SK-N-SH (cell line): ENCODE data around the gene P2RX2. TPM values are rescaled to one million over a fixed set of nuclear protein-coding genes. Genes with fewer than 3 reads are reported as not detected.

ENCODE experiments used
- CTCF ChIA-PET: fragments of 300-600, 350-600 bp; formaldehyde crosslinking; extraction: SDS; loops from one replicate; lab custom pipeline; 2021; lab: Yijun Ruan, JAX
- POLR2A ChIA-PET: fragments of 350-600 bp; sonication (Branson Sonifier 250); formaldehyde crosslinking; extraction: SDS; loops from one replicate; lab custom pipeline; 2020; ENCODE audit warnings: antibody characterized with exemption, inconsistent platforms; lab: Yijun Ruan, JAX
- DNase-seq: peaks from one replicate; pipeline ENCODE4 v3.0.0; 2012
- H2AFZ ChIP-seq: fragments of 200-600 bp; sonication (generic); 2 replicates; pipeline ENCODE4 v1.8.1; 2016; ENCODE audit warnings: antibody characterized with exemption, mild to moderate bottlenecking, low read depth
- H3F3A ChIP-seq: fragments of 200-600 bp; sonication (generic); replicated peaks from 2 replicates; pipeline ENCODE3; 2016; ENCODE audit warnings: antibody characterized with exemption, mild to moderate bottlenecking; ENCODE audit not compliant: insufficient read depth
- H3K27ac ChIP-seq, 2 experiments: fragments of 200-500 bp in 1 of 2; fragments of 200-600 bp in 1 of 2; sonication (Bioruptor generic) in 1 of 2; sonication (generic), shearing (Covaris generic) in 1 of 2; 2 replicates each; pipeline versions ENCODE4 v1.5.1 to v1.6.1; 2014 to 2016; ENCODE audit warnings: low read depth in 2 of 2, inconsistent platforms in 1 of 2, low read length in 1 of 2, mild to moderate bottlenecking in 1 of 2, mixed read lengths in 1 of 2
- H3K27me3 ChIP-seq: fragments of 200-600 bp; sonication (generic), shearing (Covaris generic); 2 replicates; pipeline ENCODE4 v1.6.1; 2016; ENCODE audit warnings: mixed run types; ENCODE audit not compliant: insufficient read depth
- H3K36me3 ChIP-seq, 2 experiments: fragments of 200-500 bp in 1 of 2; fragments of 200-600 bp in 1 of 2; sonication (Bioruptor generic) in 1 of 2; sonication (generic) in 1 of 2; replicated peaks in 1 of 2; 2 replicates each; pipeline versions ENCODE3 to v1.5.1; 2014 to 2016; ENCODE audit warnings: low read length in 1 of 2, mild to moderate bottlenecking in 1 of 2; ENCODE audit not compliant: insufficient read depth in 2 of 2, control insufficient read depth in 1 of 2
- H3K4me1 ChIP-seq, 2 experiments: fragments of 200-500 bp in 1 of 2; fragments of 200-600 bp in 1 of 2; sonication (Bioruptor generic) in 1 of 2; sonication (generic), shearing (Covaris generic) in 1 of 2; 2 replicates each; pipeline versions ENCODE4 v1.5.1 to v1.6.1; 2014 to 2016; ENCODE audit warnings: low read depth in 1 of 2, low read length in 1 of 2, mixed run types in 1 of 2; ENCODE audit not compliant: insufficient read depth in 2 of 2, control insufficient read depth in 1 of 2
- H3K4me2 ChIP-seq: fragments of 200-600 bp; sonication (generic), shearing (Covaris generic); 2 replicates; pipeline ENCODE4 v1.6.1; 2017; ENCODE audit warnings: mixed run types
- H3K4me3 ChIP-seq, 2 experiments: fragments of 200-500 bp in 1 of 2; fragments of 200-600 bp in 1 of 2; sonication (Bioruptor generic) in 1 of 2; sonication (generic), shearing (Covaris generic) in 1 of 2; 2 replicates each; pipeline versions ENCODE4 v1.5.1 to v1.8.1; 2014 to 2016; ENCODE audit warnings: low read depth in 2 of 2, inconsistent platforms in 1 of 2, low read length in 1 of 2, mild to moderate bottlenecking in 1 of 2, mixed read lengths in 1 of 2, moderate library complexity in 1 of 2
- H3K79me2 ChIP-seq: fragments of 200-600 bp; sonication (generic); 2 replicates; pipeline ENCODE4 v1.8.1; 2017; ENCODE audit warnings: mild to moderate bottlenecking; ENCODE audit not compliant: insufficient read depth
- H3K9ac ChIP-seq: fragments of 200-600 bp; sonication (generic); 2 replicates; pipeline ENCODE4 v1.6.1; 2017; ENCODE audit warnings: mixed run types
- H3K9me2 ChIP-seq: fragments of 200-600 bp; sonication (generic); 2 replicates; pipeline ENCODE4 v1.6.1; 2017; ENCODE audit warnings: mixed run types
- H3K9me3 ChIP-seq: fragments of 200-600 bp; sonication (generic); 2 replicates; pipeline ENCODE4 v1.6.1; 2017; ENCODE audit warnings: mixed run types, mild to moderate bottlenecking, moderate library complexity
- H4K20me1 ChIP-seq: fragments of 200-600 bp; sonication (generic); 2 replicates; pipeline ENCODE4 v1.6.1; 2017; ENCODE audit warnings: mild to moderate bottlenecking, mixed run types; ENCODE audit not compliant: insufficient read depth
- ELF1 ChIP-seq: IDR thresholded peaks from 2 replicates; pipeline ENCODE4 v1.4.0; 2012
- EP300 ChIP-seq, 2 experiments: IDR thresholded peaks; 2 replicates each; pipeline versions ENCODE4 v1.4.0 to v1.6.1; 2012; ENCODE audit warnings: borderline replicate concordance in 1 of 2, low read depth in 1 of 2, low read length in 1 of 2
- FOSL2 ChIP-seq: IDR thresholded peaks from 2 replicates; pipeline ENCODE4 v1.4.0; 2012; ENCODE audit warnings: low read depth, mild to moderate bottlenecking, moderate library complexity, borderline replicate concordance
- GABPA ChIP-seq: IDR thresholded peaks from 2 replicates; pipeline ENCODE4 v1.4.0; 2012; ENCODE audit warnings: low read depth, mild to moderate bottlenecking
- JUND ChIP-seq: IDR thresholded peaks from 2 replicates; pipeline ENCODE4 v1.4.0; 2012
- MEF2A ChIP-seq: IDR thresholded peaks from 2 replicates; pipeline ENCODE4 v1.4.0; 2012; ENCODE audit warnings: low read depth, borderline replicate concordance
- NRF1 ChIP-seq: IDR thresholded peaks from 2 replicates; pipeline ENCODE4 v1.6.1; 2012; ENCODE audit warnings: low read depth, mild to moderate bottlenecking, low read length
- POLR2AphosphoS5 ChIP-seq: IDR thresholded peaks from 2 replicates; pipeline ENCODE4 v1.6.1; 2012; ENCODE audit warnings: low read depth, low read length
- RAD21 ChIP-seq: IDR thresholded peaks from 2 replicates; pipeline ENCODE4 v1.6.1; 2012; ENCODE audit warnings: mild to moderate bottlenecking, low read length
- RCOR1 ChIP-seq: fragments of 150-350 bp; IDR thresholded peaks from 2 replicates; pipeline ENCODE4 v1.6.1; 2017; ENCODE audit warnings: antibody characterized with exemption, low read length
- RXRA ChIP-seq: IDR thresholded peaks from 2 replicates; pipeline ENCODE4 v1.4.0; 2012; ENCODE audit warnings: low read depth, mild to moderate bottlenecking, borderline replicate concordance
- TAF1 ChIP-seq: IDR thresholded peaks from 2 replicates; pipeline ENCODE4 v1.6.1; 2012; ENCODE audit warnings: low read depth, mild to moderate bottlenecking, low read length, moderate library complexity, borderline replicate concordance
- TCF12 ChIP-seq: IDR thresholded peaks from 2 replicates; pipeline ENCODE4 v1.4.0; 2012
- WGBS: methylation state at CpG from one replicate; pipeline ENCODE4 v1.1.6; 2017; ENCODE audit warnings: low lambda C conversion rate; 5-methylcytosine and 5-hydroxymethylcytosine counted together
- polyA plus RNA-seq, 3 experiments: library from polyadenylated mRNA; depleted of rRNA; stranded (reverse); fragments of >200 nt; gene quantifications; 2 replicates each; pipeline ENCODE4 v1.2.3, GENCODE V29; 2012
- TF ChIP-seq, protein P1 (sequence below): fragments of 150-350 bp; IDR thresholded peaks from 2 replicates; pipeline ENCODE4 v1.6.1; 2016; ENCODE audit warnings: mild to moderate bottlenecking, low read depth, low read length
- TF ChIP-seq, protein P2 (sequence below): IDR thresholded peaks from 2 replicates; pipeline ENCODE4 v1.4.0; 2012; ENCODE audit warnings: low read depth
- TF ChIP-seq, protein P3 (sequence below): fragments of 150-350 bp; IDR thresholded peaks from 2 replicates; pipeline ENCODE4 v1.6.1; 2017; ENCODE audit warnings: antibody characterized with exemption, low read length, low read depth, borderline replicate concordance
- TF ChIP-seq, protein P4 (sequence below): IDR thresholded peaks from 2 replicates; pipeline ENCODE4 v1.6.1; 2012; ENCODE audit warnings: mild to moderate bottlenecking, low read depth, low read length, moderate library complexity

P2RX2 gene
- polyA plus RNA-seq, 1 of the 3 experiments (the other 2 are of a cell fraction): 0.03 TPM

DNA sequence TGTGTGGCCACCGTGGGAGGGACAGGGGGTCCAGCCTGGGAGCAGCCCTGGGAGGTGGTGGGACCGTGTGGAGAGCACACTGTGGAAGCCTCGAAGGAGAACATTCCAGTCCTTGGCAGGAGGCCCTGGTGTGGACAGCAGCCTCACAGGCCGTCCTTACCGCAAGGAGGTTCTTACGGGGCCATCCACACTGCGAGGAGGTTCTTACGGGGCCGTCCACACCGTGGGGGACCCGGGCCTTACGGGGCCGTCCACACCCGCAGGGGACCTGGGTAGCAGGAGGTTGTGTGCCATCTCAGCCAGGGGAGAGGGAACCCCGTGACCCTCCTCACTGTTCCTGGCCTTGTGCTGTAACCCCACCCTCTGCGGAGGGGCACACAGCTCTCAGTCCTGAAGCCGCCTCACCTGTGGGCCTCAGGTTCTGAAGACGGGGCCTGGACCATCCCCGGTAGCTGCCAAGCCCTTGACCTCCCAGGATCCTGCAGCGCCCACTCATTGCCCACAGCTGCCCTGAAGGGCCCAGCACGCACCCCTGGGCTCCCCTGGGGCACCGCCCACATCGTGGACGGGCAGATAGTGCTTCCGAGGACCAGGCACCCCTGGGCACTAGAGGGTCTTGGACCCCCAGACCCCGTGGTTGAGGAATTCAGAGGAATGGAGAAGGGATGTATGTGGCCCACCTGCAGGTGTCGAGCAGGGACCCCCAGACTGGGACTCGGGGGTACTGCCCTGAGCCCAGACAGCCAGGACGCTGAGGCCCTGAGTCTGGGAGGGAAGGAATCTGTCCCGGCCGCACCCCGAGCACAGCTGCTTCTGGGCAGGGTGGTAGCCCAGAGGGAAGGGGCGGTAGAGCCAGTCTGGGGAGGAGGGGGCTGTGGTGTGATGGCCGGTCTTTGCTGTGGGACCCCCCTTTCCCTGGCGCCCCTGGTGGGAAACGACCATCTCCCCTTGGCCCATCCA is 45.5 kb upstream of the P2RX2 start:
- H3K4me2 ChIP-seq: no peak overlapping the region
- TF ChIP-seq, protein P1, sequence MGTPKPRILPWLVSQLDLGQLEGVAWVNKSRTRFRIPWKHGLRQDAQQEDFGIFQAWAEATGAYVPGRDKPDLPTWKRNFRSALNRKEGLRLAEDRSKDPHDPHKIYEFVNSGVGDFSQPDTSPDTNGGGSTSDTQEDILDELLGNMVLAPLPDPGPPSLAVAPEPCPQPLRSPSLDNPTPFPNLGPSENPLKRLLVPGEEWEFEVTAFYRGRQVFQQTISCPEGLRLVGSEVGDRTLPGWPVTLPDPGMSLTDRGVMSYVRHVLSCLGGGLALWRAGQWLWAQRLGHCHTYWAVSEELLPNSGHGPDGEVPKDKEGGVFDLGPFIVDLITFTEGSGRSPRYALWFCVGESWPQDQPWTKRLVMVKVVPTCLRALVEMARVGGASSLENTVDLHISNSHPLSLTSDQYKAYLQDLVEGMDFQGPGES: no peak
- TF ChIP-seq ELF1: no peak
- TF ChIP-seq TAF1: no peak
- TF ChIP-seq NRF1: no peak
- TF ChIP-seq, protein P2, sequence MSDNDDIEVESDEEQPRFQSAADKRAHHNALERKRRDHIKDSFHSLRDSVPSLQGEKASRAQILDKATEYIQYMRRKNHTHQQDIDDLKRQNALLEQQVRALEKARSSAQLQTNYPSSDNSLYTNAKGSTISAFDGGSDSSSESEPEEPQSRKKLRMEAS: no peak
- no peak for TF ChIP-seq TCF12
- no peak for TF ChIP-seq FOSL2
- no peak for TF ChIP-seq JUND
- no peak overlapping the region for H3K9ac ChIP-seq
- H3K9me3 ChIP-seq: no peaks in the 10 kb centered on the region
- no peaks in the 10 kb centered on the region for H3K79me2 ChIP-seq
- no peak overlapping the region for H2AFZ ChIP-seq
- no peak overlapping the region for H3K4me3 ChIP-seq
- no peaks in the 10 kb centered on the region for H4K20me1 ChIP-seq
- 95% methylated on average over 8 of the region's 36 CpGs for whole genome bisulfite sequencing
- no peak overlapping the region for H3K27ac ChIP-seq
- peaks cover 0 to 59% of the 10 kb centered on the region in 2 experiments for H3K36me3 ChIP-seq
- H3K27me3 ChIP-seq: no peaks in the 10 kb centered on the region
- no peaks in the 10 kb centered on the region for H3K9me2 ChIP-seq
- no peaks in the 10 kb centered on the region for H3F3A ChIP-seq
- H3K4me1 ChIP-seq: no peaks in the 10 kb centered on the region
- POLR2A ChIA-PET: no interaction called here
- CTCF ChIA-PET: interaction anchor here (0.6 to 1.6 kb wide), 2 partner anchors 12 to 158 kb away, joined by 3 to 6 read pairs; no protein-coding TSS in a partner anchor
- no peak for DNase-seq

DNA sequence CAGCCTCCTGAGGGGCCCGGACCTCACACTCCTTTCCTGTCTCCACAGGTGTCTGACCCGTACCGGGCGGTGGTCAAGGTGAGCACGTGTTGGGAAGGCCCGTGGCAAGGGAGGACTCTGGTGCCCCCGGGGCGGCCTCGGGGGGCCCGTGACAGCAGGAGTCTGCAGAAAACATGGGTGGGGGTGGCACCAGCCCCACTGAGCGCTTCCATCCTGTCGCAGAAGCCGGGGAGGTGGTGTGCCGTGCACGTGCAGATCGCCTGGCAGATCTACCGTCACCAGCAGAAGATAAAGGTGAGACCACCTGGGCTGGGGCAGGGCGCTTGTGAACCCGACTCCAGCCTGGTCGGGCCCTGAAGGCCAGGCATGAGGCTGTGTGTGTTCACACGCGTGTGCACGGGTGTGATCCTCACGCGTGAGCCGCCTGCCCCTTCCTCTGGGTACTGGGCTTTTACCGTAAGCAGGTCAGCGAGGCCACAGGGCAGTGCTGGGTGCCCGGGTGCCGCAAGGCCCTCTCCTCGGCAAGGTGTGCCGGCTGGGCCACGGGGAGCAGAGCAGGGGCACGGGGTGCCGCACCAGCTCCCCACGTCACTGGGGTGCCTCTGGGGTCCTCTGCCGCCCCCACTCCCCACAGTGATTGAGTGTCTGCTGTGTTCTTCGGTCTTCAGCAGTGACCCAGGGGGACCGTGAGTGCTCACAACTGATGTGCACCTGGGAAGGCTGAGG is 44.1 kb upstream of the P2RX2 start:
- no peaks in the 10 kb centered on the region for H3K79me2 ChIP-seq
- TF ChIP-seq, protein P2: no peak
- no peak for TF ChIP-seq POLR2AphosphoS5
- no peak for TF ChIP-seq RCOR1
- TF ChIP-seq TCF12: no peak
- no peak for TF ChIP-seq RXRA
- TF ChIP-seq ELF1: no peak
- TF ChIP-seq, protein P3, sequence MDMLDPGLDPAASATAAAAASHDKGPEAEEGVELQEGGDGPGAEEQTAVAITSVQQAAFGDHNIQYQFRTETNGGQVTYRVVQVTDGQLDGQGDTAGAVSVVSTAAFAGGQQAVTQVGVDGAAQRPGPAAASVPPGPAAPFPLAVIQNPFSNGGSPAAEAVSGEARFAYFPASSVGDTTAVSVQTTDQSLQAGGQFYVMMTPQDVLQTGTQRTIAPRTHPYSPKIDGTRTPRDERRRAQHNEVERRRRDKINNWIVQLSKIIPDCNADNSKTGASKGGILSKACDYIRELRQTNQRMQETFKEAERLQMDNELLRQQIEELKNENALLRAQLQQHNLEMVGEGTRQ: no peak
- TF ChIP-seq, protein P4, sequence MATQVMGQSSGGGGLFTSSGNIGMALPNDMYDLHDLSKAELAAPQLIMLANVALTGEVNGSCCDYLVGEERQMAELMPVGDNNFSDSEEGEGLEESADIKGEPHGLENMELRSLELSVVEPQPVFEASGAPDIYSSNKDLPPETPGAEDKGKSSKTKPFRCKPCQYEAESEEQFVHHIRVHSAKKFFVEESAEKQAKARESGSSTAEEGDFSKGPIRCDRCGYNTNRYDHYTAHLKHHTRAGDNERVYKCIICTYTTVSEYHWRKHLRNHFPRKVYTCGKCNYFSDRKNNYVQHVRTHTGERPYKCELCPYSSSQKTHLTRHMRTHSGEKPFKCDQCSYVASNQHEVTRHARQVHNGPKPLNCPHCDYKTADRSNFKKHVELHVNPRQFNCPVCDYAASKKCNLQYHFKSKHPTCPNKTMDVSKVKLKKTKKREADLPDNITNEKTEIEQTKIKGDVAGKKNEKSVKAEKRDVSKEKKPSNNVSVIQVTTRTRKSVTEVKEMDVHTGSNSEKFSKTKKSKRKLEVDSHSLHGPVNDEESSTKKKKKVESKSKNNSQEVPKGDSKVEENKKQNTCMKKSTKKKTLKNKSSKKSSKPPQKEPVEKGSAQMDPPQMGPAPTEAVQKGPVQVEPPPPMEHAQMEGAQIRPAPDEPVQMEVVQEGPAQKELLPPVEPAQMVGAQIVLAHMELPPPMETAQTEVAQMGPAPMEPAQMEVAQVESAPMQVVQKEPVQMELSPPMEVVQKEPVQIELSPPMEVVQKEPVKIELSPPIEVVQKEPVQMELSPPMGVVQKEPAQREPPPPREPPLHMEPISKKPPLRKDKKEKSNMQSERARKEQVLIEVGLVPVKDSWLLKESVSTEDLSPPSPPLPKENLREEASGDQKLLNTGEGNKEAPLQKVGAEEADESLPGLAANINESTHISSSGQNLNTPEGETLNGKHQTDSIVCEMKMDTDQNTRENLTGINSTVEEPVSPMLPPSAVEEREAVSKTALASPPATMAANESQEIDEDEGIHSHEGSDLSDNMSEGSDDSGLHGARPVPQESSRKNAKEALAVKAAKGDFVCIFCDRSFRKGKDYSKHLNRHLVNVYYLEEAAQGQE: no peak
- TF ChIP-seq GABPA: no peak
- no peak for TF ChIP-seq TAF1
- TF ChIP-seq EP300 (IDR thresholded peaks at IDR 0.05; ENCODE audit: borderline replicate concordance in 1 of 2, low read depth in 1 of 2, low read length in 1 of 2): no peak
- no peak for TF ChIP-seq MEF2A
- no peak for TF ChIP-seq RAD21
- TF ChIP-seq, protein P1: no peak

More for the DNA sequence above, 44.1 kb upstream of the P2RX2 start:
- H3K9ac ChIP-seq: no peak overlapping the region
- peaks cover 4% of the 10 kb centered on the region for H3F3A ChIP-seq
- no peaks in the 10 kb centered on the region for H3K9me2 ChIP-seq
- H3K27me3 ChIP-seq: no peaks in the 10 kb centered on the region
- H3K27ac ChIP-seq: no peak overlapping the region
- WGBS: 100% methylated on average over 5 of the region's 39 CpGs
- H3K4me3 ChIP-seq: no peak overlapping the region
- no peak overlapping the region for H3K4me2 ChIP-seq
- ChIA-PET POLR2A (no interaction called here), CTCF (interaction anchor here (1.6 kb wide), 1 partner anchor 13 kb away, joined by 6 read pairs; no protein-coding TSS in a partner anchor)
- no peaks in the 10 kb centered on the region for H3K4me1 ChIP-seq
- H3K36me3 ChIP-seq: peaks cover 0 to 67% of the 10 kb centered on the region in 2 experiments
- no peak overlapping the region for H2AFZ ChIP-seq
- no peaks in the 10 kb centered on the region for H4K20me1 ChIP-seq
- no peak for DNase-seq
- H3K9me3 ChIP-seq: no peaks in the 10 kb centered on the region
